GM12878 (cell line): ENCODE data around the gene OLA1. TPM values are rescaled to one million over a fixed set of nuclear protein-coding genes. Genes with fewer than 3 reads are reported as not detected.

Source experiments
- ATAC-seq: fragments of 200-7000 bp; cut with Tn5 transposase; 3 replicates; pipeline ENCODE4 v1.9.1; 2020; ENCODE audit warnings: mild to moderate bottlenecking, moderate library complexity
- BruUV-seq: library from RNA; stranded (reverse); fragments of 400-500 nt; replicated peaks from 2 replicates; lab custom pipeline; 2021; lab: Mats Ljungman, UMichigan
- CTCF ChIA-PET: fragments of 300-600 bp; sonication (Branson Sonifier 250); formaldehyde crosslinking; extraction: SDS; loops from one replicate; lab custom pipeline; 2021; ENCODE audit warnings: inconsistent platforms; lab: Yijun Ruan, JAX
- POLR2A ChIA-PET: fragments of 350-600 bp; formaldehyde crosslinking; extraction: SDS; loops from one replicate; lab custom pipeline; 2021; ENCODE audit warnings: inconsistent platforms; lab: Charles Lee
- RAD21 ChIA-PET: fragments of 300-600 bp; sonication (Branson Sonifier 250); formaldehyde crosslinking; loops from one replicate; lab custom pipeline; 2023; ENCODE audit warnings: antibody characterized with exemption; ENCODE audit not compliant: unreplicated experiment; lab: Charles Lee
- SMC1A ChIA-PET: fragments of 300-600 bp; sonication (Branson Sonifier 250); formaldehyde crosslinking; loops from one replicate; lab custom pipeline; 2023; ENCODE audit not compliant: unreplicated experiment, uncharacterized antibody; lab: Charles Lee
- DNase-seq: peaks from one replicate; pipeline ENCODE4 v3.0.0-alpha.2; 2011; ENCODE audit warnings: low read depth, low spot score
- FAIRE-seq: peaks from 3 replicates; lab custom pipeline; 2011; peaks lifted over from hg19 to GRCh38; lab: Jason Lieb, UNC
- H2AFZ ChIP-seq: 2 replicates; pipeline ENCODE4 v1.6.0; 2011; ENCODE audit warnings: low read depth, low read length, control low read depth; ENCODE audit not compliant: control insufficient read depth
- H3K27ac ChIP-seq: 2 replicates; pipeline ENCODE4 v1.5.1; 2011; ENCODE audit warnings: control low read depth; ENCODE audit not compliant: control insufficient read depth, insufficient read depth
- H3K27me3 ChIP-seq, 2 experiments: replicated peaks in 1 of 2; 2 replicates each; pipeline versions ENCODE4 v1.6.0 to v1.6.1; 2011; ENCODE audit warnings: low read length in 1 of 2; ENCODE audit not compliant: control insufficient read depth in 2 of 2, insufficient read depth in 2 of 2
- H3K36me3 ChIP-seq, 2 experiments: 2 replicates each; pipeline ENCODE4 v1.5.1; 2011; ENCODE audit warnings: low read length in 1 of 2; ENCODE audit not compliant: control insufficient read depth in 2 of 2, insufficient read depth in 2 of 2
- H3K4me1 ChIP-seq: 2 replicates; pipeline ENCODE4 v1.6.1; 2011; ENCODE audit warnings: mild to moderate bottlenecking, low read length, moderate library complexity, mixed read lengths; ENCODE audit not compliant: control insufficient read depth, insufficient read depth
- H3K4me2 ChIP-seq: 2 replicates; pipeline ENCODE4 v1.6.0; 2011; ENCODE audit warnings: control low read depth; ENCODE audit not compliant: control insufficient read depth, insufficient read depth
- H3K4me3 ChIP-seq: fragments of 200-600 bp; sonication (generic); 2 replicates; pipeline ENCODE4 v1.5.1; 2016
- H3K79me2 ChIP-seq: 2 replicates; pipeline ENCODE4 v1.6.0; 2011; ENCODE audit warnings: low read length; ENCODE audit not compliant: control insufficient read depth, insufficient read depth
- H3K9ac ChIP-seq: 2 replicates; pipeline ENCODE4 v1.8.0; 2011; ENCODE audit warnings: low read length, control low read depth, mixed read lengths; ENCODE audit not compliant: control insufficient read depth, insufficient read depth
- H3K9me3 ChIP-seq: replicated peaks from 3 replicates; pipeline ENCODE4 v1.5.1; 2011; ENCODE audit warnings: mild to moderate bottlenecking, low read length; ENCODE audit not compliant: control insufficient read depth, insufficient read depth
- H4K20me1 ChIP-seq: 2 replicates; pipeline ENCODE4 v1.6.0; 2011; ENCODE audit not compliant: control insufficient read depth, insufficient read depth
- ASH2L ChIP-seq: fragments of 300-600, 200-600 bp; sonication (generic); IDR thresholded peaks from 2 replicates; pipeline ENCODE4 v1.6.1; 2017; ENCODE audit warnings: low read depth, mild to moderate bottlenecking, borderline replicate concordance
- CBX5 ChIP-seq: sonication (generic); IDR thresholded peaks from 2 replicates; pipeline ENCODE4 v1.6.1; 2016; ENCODE audit warnings: low read depth, moderate library complexity, mild to moderate bottlenecking, inconsistent platforms
- CHD1 ChIP-seq: IDR thresholded peaks from 2 replicates; pipeline ENCODE4 v1.6.1; 2012; ENCODE audit warnings: low read depth, low read length, improper control_type of control experiment
- CHD2 ChIP-seq: IDR thresholded peaks from 2 replicates; pipeline ENCODE4 v1.6.1; 2011; ENCODE audit warnings: low read depth, low read length, improper control_type of control experiment, borderline replicate concordance
- CHD4 ChIP-seq: fragments of 200-600 bp; sonication (generic); IDR thresholded peaks from 2 replicates; pipeline ENCODE4 v1.6.1; 2016; ENCODE audit warnings: mild to moderate bottlenecking
- CREM ChIP-seq: IDR thresholded peaks from 2 replicates; pipeline ENCODE4 v1.6.1; 2014; ENCODE audit warnings: antibody characterized with exemption, low read depth
- EP300 ChIP-seq, 2 experiments: fragments of 150-350 bp in 1 of 2; IDR thresholded peaks; 2 replicates each; pipeline ENCODE4 v1.6.1; 2011 to 2012; ENCODE audit warnings: low read depth in 2 of 2, low read length in 2 of 2, borderline replicate concordance in 1 of 2, improper control_type of control experiment in 1 of 2, inconsistent platforms in 1 of 2; ENCODE audit not compliant: control insufficient read depth in 1 of 2
- EZH2 ChIP-seq: IDR thresholded peaks from 2 replicates; pipeline ENCODE4 v1.6.1; 2012; ENCODE audit warnings: low read depth, mild to moderate bottlenecking, control low read depth, inconsistent platforms, low read length, borderline replicate concordance; ENCODE audit not compliant: control insufficient read depth
- JUND ChIP-seq: IDR thresholded peaks from 2 replicates; pipeline ENCODE4 v1.6.1; 2012; ENCODE audit warnings: low read depth, mild to moderate bottlenecking, low read length, improper control_type of control experiment, moderate library complexity
- MEF2A ChIP-seq: IDR thresholded peaks from 2 replicates; pipeline ENCODE4 v1.6.1; 2011; ENCODE audit warnings: low read depth, mild to moderate bottlenecking, low read length, moderate library complexity; ENCODE audit not compliant: insufficient read depth
- MEF2B ChIP-seq: fragments of 450-650 bp; IDR thresholded peaks from 2 replicates; pipeline ENCODE4 v1.6.1; 2018; ENCODE audit warnings: mild to moderate bottlenecking, moderate library complexity; ENCODE audit not compliant: partially characterized antibody, poor library complexity, severe bottlenecking
- NFIC ChIP-seq: IDR thresholded peaks from 2 replicates; pipeline ENCODE4 v1.6.1; 2012; ENCODE audit warnings: low read depth, mild to moderate bottlenecking, inconsistent platforms, low read length, moderate library complexity
- PAX8 ChIP-seq: fragments of 450-650 bp; IDR thresholded peaks from 2 replicates; pipeline ENCODE4 v1.6.1; 2017; ENCODE audit warnings: mild to moderate bottlenecking, moderate library complexity
- POLR2A ChIP-seq: IDR thresholded peaks from 2 replicates; pipeline ENCODE4 v1.6.1; 2011; ENCODE audit warnings: low read depth, mild to moderate bottlenecking, low read length
- RUNX3 ChIP-seq: IDR thresholded peaks from 2 replicates; pipeline ENCODE4 v1.6.1; 2012; ENCODE audit warnings: low read length, inconsistent platforms
- TARDBP ChIP-seq: IDR thresholded peaks from 2 replicates; pipeline ENCODE4 v1.6.1; 2016; ENCODE audit warnings: borderline replicate concordance
- in situ Hi-C: fragments of 300-500 bp; cut with MboI; formaldehyde crosslinking; loops from 9 replicates; pipeline ENCODE4 v1.14.3; 2018; ENCODE audit warnings: mixed read lengths
- intact Hi-C: fragments of 100-400 bp; cut with micrococcal nuclease; formaldehyde crosslinking; loops from one replicate; pipeline ENCODE4 v1.14.2; 2022; ENCODE audit not compliant: unreplicated experiment
- polyA plus RNA-seq, 11 experiments: library from polyadenylated mRNA; depleted of rRNA in 4 of 11; unstranded in 6 of 11; stranded (reverse) in 5 of 11; fragments of >200 nt; fragmentation: Nextera tagmentation in 4 of 11; fragmentation: Illumina TruSeq in 1 of 11; extraction: Ambion mirVana in 4 of 11; extraction: Trizol in 1 of 11; gene quantifications; 1 replicate in 1 of 11; 2 replicates in 10 of 11; pipeline versions ENCODE4 v1.2.1 to v1.2.3, GENCODE V29; 2011 to 2016; ENCODE audit warnings: inconsistent platforms in 2 of 11, missing spikeins in 2 of 11, low read depth in 1 of 11
- total RNA-seq, 4 experiments: library from RNA; depleted of rRNA in 3 of 4; stranded (reverse); fragments of >200 nt in 3 of 4; fragmentation: Illumina TruSeq in 1 of 4; extraction: Trizol in 1 of 4; gene quantifications; 2 replicates each; pipeline versions ENCODE4 v1.2.1 to v1.2.3, GENCODE V29; 2013 to 2021
- TF ChIP-seq, protein P1 (sequence below): IDR thresholded peaks from 2 replicates; pipeline ENCODE4 v1.6.1; 2012; ENCODE audit warnings: mild to moderate bottlenecking, low read depth, low read length
- TF ChIP-seq, protein P2 (sequence below): fragments of 150-350 bp; IDR thresholded peaks from 2 replicates; pipeline ENCODE4 v1.6.1; 2014; ENCODE audit warnings: mild to moderate bottlenecking, low read depth, low read length
- TF ChIP-seq, protein P3 (sequence below): fragments of 450-650 bp; formaldehyde crosslinking; IDR thresholded peaks from 2 replicates; pipeline ENCODE4 v1.4.0; 2020; ENCODE audit warnings: mild to moderate bottlenecking, moderate library complexity

Gene OLA1
- total and polyA plus RNA-seq, 10 of the 15 experiments (the other 5 are each of a cell fraction or from before 2014, with no cell fraction given): 107 to 238 (median 142) TPM

DNA sequence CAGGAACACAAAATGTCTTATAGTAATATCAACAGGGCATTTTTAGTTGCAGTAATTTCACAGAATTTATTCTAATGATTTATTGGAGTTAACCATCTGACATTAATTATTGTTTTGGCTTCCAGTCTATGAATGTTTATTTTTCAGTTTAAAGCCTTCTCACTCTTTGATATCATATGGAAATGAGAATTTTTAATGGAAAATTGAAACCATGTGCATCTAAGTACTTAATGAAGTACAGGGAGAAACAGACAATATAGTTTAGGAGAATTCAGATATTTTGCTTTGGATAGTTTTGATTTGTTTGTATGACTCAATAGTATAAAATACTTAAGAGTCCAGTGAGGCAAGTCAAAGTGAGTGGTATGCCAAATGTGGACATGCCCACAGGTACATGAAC, 126.1 kb downstream of the OLA1 start:
- no peaks in the 10 kb centered on the region for H4K20me1 ChIP-seq
- no peaks in the 10 kb centered on the region for H3K4me1 ChIP-seq
- no peaks in the 10 kb centered on the region for H3K9me3 ChIP-seq
- no peaks in the 10 kb centered on the region for H3K79me2 ChIP-seq
- no TSS peak for BruUV-seq
- ChIA-PET SMC1A (no interaction called here), CTCF (no interaction called here), RAD21 (no interaction called here), POLR2A (no interaction called here)
- intact Hi-C loops: no loop called here
- ATAC-seq (no peak), FAIRE-seq (no peak), DNase-seq (no peak)
- no peaks in the 10 kb centered on the region for H3K27me3 ChIP-seq
- no peak overlapping the region for H3K4me3 ChIP-seq
- in situ Hi-C loops: no loop called here
- no peak overlapping the region for H2AFZ ChIP-seq
- no peak overlapping the region for H3K4me2 ChIP-seq
- no peak for TF ChIP-seq RUNX3
- no peak for TF ChIP-seq CHD1
- no peak for TF ChIP-seq NFIC
- TF ChIP-seq EP300 (IDR thresholded peaks at IDR 0.05; ENCODE audit: borderline replicate concordance in 1 of 2, control insufficient read depth in 1 of 2, low read depth in 2 of 2, low read length in 2 of 2): no peak
- no peak for TF ChIP-seq POLR2A
- no peak for TF ChIP-seq ASH2L
- no peak for TF ChIP-seq MEF2A
- TF ChIP-seq CHD4: no peak
- no peak for TF ChIP-seq PAX8
- TF ChIP-seq, protein P1, sequence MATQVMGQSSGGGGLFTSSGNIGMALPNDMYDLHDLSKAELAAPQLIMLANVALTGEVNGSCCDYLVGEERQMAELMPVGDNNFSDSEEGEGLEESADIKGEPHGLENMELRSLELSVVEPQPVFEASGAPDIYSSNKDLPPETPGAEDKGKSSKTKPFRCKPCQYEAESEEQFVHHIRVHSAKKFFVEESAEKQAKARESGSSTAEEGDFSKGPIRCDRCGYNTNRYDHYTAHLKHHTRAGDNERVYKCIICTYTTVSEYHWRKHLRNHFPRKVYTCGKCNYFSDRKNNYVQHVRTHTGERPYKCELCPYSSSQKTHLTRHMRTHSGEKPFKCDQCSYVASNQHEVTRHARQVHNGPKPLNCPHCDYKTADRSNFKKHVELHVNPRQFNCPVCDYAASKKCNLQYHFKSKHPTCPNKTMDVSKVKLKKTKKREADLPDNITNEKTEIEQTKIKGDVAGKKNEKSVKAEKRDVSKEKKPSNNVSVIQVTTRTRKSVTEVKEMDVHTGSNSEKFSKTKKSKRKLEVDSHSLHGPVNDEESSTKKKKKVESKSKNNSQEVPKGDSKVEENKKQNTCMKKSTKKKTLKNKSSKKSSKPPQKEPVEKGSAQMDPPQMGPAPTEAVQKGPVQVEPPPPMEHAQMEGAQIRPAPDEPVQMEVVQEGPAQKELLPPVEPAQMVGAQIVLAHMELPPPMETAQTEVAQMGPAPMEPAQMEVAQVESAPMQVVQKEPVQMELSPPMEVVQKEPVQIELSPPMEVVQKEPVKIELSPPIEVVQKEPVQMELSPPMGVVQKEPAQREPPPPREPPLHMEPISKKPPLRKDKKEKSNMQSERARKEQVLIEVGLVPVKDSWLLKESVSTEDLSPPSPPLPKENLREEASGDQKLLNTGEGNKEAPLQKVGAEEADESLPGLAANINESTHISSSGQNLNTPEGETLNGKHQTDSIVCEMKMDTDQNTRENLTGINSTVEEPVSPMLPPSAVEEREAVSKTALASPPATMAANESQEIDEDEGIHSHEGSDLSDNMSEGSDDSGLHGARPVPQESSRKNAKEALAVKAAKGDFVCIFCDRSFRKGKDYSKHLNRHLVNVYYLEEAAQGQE: no peak
- TF ChIP-seq, protein P2, sequence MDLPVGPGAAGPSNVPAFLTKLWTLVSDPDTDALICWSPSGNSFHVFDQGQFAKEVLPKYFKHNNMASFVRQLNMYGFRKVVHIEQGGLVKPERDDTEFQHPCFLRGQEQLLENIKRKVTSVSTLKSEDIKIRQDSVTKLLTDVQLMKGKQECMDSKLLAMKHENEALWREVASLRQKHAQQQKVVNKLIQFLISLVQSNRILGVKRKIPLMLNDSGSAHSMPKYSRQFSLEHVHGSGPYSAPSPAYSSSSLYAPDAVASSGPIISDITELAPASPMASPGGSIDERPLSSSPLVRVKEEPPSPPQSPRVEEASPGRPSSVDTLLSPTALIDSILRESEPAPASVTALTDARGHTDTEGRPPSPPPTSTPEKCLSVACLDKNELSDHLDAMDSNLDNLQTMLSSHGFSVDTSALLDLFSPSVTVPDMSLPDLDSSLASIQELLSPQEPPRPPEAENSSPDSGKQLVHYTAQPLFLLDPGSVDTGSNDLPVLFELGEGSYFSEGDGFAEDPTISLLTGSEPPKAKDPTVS: no peak
- TF ChIP-seq, protein P3, sequence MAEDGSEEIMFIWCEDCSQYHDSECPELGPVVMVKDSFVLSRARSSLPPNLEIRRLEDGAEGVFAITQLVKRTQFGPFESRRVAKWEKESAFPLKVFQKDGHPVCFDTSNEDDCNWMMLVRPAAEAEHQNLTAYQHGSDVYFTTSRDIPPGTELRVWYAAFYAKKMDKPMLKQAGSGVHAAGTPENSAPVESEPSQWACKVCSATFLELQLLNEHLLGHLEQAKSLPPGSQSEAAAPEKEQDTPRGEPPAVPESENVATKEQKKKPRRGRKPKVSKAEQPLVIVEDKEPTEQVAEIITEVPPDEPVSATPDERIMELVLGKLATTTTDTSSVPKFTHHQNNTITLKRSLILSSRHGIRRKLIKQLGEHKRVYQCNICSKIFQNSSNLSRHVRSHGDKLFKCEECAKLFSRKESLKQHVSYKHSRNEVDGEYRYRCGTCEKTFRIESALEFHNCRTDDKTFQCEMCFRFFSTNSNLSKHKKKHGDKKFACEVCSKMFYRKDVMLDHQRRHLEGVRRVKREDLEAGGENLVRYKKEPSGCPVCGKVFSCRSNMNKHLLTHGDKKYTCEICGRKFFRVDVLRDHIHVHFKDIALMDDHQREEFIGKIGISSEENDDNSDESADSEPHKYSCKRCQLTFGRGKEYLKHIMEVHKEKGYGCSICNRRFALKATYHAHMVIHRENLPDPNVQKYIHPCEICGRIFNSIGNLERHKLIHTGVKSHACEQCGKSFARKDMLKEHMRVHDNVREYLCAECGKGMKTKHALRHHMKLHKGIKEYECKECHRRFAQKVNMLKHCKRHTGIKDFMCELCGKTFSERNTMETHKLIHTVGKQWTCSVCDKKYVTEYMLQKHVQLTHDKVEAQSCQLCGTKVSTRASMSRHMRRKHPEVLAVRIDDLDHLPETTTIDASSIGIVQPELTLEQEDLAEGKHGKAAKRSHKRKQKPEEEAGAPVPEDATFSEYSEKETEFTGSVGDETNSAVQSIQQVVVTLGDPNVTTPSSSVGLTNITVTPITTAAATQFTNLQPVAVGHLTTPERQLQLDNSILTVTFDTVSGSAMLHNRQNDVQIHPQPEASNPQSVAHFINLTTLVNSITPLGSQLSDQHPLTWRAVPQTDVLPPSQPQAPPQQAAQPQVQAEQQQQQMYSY: no peak
- no peak for TF ChIP-seq CHD2
- TF ChIP-seq EZH2: no peak
- no peak for TF ChIP-seq JUND
- no peak for TF ChIP-seq CREM
- TF ChIP-seq MEF2B: no peak
- TF ChIP-seq CBX5: no peak
- no peak for TF ChIP-seq TARDBP
- H3K27ac ChIP-seq: no peak overlapping the region
- H3K36me3 ChIP-seq: peaks cover 0 to 3% of the 10 kb centered on the region in 2 experiments; a peak in 1 of 4 replicates
- H3K9ac ChIP-seq: no peak overlapping the region
